Gastroesophageal sphincter (tissue), 4 donors: ENCODE results near the gene ETS1. TPM values are rescaled to one million over a fixed set of nuclear protein-coding genes. Genes with fewer than 3 reads are reported as not detected.

Source experiments
- ATAC-seq: fragments of 150-250 bp; one replicate; pipeline ENCODE4 v1.9.1; 2016; ENCODE audit warnings: mild to moderate bottlenecking, moderate library complexity
- H3K27ac ChIP-seq, 4 donors: fragments of 200-600 bp; sonication (generic) in 3 of 4; 1 replicate in 3 of 4; 2 replicates in 1 of 4; pipeline ENCODE4 v1.5.1; 2016 to 2019
- H3K27me3 ChIP-seq: fragments of 200-600 bp; sonication (generic); one replicate; pipeline ENCODE4 v1.5.1; 2019
- H3K36me3 ChIP-seq, 2 donors: fragments of 200-600 bp; sonication (generic); one replicate each; pipeline ENCODE4 v1.5.1; 2019; ENCODE audit warnings: control low read depth in 1 of 2
- H3K4me1 ChIP-seq, 3 donors: fragments of 200-600 bp; sonication (generic); 1 replicate in 2 of 3; 2 replicates in 1 of 3; pipeline ENCODE4 v1.5.1; 2016 to 2019; ENCODE audit warnings: control low read depth in 2 of 3
- H3K4me3 ChIP-seq, 2 donors: fragments of 200-600 bp; sonication (generic); one replicate each; pipeline ENCODE4 v1.5.1; 2019; ENCODE audit warnings: mild to moderate bottlenecking in 1 of 2, moderate library complexity in 1 of 2
- H3K9me3 ChIP-seq, 3 donors: fragments of 200-600 bp; sonication (generic); one replicate each; pipeline ENCODE4 v1.5.1; 2017 to 2019; ENCODE audit warnings: control low read depth in 2 of 3
- EP300 ChIP-seq: sonication (generic); formaldehyde crosslinking; IDR thresholded peaks from one replicate; pipeline ENCODE4 v1.6.1; 2017; ENCODE audit warnings: antibody characterized with exemption, mild to moderate bottlenecking
- POLR2A ChIP-seq, 2 donors: fragments of 450-650 bp; IDR thresholded peaks; one replicate each; pipeline ENCODE4 v1.6.1; 2017; ENCODE audit warnings: antibody characterized with exemption in 2 of 2, mild to moderate bottlenecking in 2 of 2, moderate library complexity in 1 of 2
- POLR2AphosphoS5 ChIP-seq: sonication (generic); formaldehyde crosslinking; IDR thresholded peaks from one replicate; pipeline ENCODE4 v1.6.1; 2017; ENCODE audit warnings: antibody characterized with exemption
- WGBS, 2 donors: methylation state at CpG; one replicate each; pipeline ENCODE4 v1.1.5; 2018; ENCODE audit warnings: low coverage in 1 of 2; 5-methylcytosine and 5-hydroxymethylcytosine counted together
- total RNA-seq, 4 donors: library from RNA; depleted of rRNA; stranded (reverse); fragments of >200 nt; gene quantifications; one replicate each; pipeline ENCODE4 v1.1.0, GENCODE V29; 2016
- TF ChIP-seq, protein P1 (sequence below), 4 experiments: fragments of 200-600 bp in 2 of 4; fragments of 450-650 bp in 2 of 4; sonication (generic) in 1 of 4; IDR thresholded peaks; one replicate each; pipeline ENCODE4 v1.5.1; 2017 to 2019; ENCODE audit warnings: antibody characterized with exemption in 4 of 4, mild to moderate bottlenecking in 2 of 4, moderate library complexity in 2 of 4

Gene ETS1
- total RNA-seq, 4 donors from 2014 or later, result 32.2 to 65.2 (median 51.0) TPM

DNA sequence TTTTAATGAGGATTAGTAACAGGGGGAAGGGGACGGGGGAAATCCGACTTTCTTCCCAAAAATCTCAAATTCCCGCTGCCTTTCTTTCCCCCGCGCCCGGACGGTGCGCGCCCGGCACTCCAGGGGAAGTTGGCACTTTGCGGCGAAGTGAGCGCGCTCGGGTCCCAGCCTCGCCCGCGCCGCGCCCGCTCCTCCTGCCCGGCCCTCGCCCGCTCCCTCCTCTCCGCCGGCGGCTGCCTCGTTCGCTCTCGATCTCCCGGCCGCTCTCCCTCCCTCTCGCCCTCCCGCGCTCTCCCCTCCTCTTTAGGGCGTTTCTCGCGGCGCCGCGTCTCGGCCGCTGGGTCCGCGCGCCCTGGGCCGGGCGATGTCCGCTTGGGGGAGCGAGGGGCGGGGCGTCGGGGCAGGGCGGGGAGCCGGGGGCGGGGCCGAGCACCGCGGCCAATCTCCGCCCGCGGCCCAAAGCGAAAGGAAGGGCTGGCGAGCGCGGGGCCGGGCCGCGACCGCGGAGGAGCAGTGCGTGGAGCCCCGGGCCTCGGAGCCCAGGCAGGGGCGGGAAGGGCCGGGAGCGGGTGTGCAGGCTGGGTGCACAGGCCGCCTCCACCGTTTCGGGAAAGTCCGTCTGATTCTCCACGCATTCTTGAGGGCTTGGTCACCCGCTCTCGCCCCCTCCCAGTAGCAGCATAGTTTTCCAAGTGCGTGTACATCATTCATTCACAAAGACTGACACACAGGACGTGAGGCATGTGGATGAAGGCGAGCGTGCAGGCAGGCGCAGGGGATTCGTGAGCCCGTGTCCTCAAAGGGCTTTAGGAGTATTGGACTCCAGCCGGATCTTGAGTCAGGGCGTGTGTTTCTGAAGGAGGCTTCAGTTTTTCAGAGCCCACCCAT is 65.1 kb downstream of the ETS1 start:
- 0 to 3% methylated on average over 10 to 16 of the region's 93 CpGs for WGBS, 2 donors
- ATAC-seq, result peak; percentile 96
- Histone ChIP-seq H3K27ac (peak overlapping the region; percentile 79 to 97 (median 95)), H3K9me3 (no peaks in the 10 kb centered on the region), H3K36me3 (no peaks in the 10 kb centered on the region), H3K4me3 (peak overlapping the region; percentile 70 to 76), H3K27me3 (no peaks in the 10 kb centered on the region), H3K4me1 (peaks cover 0 to 75% (median 2%) of the 10 kb centered on the region in 3 donors)
- peak; percentile 98 for TF ChIP-seq POLR2AphosphoS5
- no peak for TF ChIP-seq EP300
- TF ChIP-seq, protein P1, sequence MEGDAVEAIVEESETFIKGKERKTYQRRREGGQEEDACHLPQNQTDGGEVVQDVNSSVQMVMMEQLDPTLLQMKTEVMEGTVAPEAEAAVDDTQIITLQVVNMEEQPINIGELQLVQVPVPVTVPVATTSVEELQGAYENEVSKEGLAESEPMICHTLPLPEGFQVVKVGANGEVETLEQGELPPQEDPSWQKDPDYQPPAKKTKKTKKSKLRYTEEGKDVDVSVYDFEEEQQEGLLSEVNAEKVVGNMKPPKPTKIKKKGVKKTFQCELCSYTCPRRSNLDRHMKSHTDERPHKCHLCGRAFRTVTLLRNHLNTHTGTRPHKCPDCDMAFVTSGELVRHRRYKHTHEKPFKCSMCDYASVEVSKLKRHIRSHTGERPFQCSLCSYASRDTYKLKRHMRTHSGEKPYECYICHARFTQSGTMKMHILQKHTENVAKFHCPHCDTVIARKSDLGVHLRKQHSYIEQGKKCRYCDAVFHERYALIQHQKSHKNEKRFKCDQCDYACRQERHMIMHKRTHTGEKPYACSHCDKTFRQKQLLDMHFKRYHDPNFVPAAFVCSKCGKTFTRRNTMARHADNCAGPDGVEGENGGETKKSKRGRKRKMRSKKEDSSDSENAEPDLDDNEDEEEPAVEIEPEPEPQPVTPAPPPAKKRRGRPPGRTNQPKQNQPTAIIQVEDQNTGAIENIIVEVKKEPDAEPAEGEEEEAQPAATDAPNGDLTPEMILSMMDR (IDR thresholded peaks at IDR 0.05), result peak in 1 of 4 experiments; percentile 27
- peak; percentile 89 to 92 for TF ChIP-seq POLR2A (IDR thresholded peaks at IDR 0.05)

DNA sequence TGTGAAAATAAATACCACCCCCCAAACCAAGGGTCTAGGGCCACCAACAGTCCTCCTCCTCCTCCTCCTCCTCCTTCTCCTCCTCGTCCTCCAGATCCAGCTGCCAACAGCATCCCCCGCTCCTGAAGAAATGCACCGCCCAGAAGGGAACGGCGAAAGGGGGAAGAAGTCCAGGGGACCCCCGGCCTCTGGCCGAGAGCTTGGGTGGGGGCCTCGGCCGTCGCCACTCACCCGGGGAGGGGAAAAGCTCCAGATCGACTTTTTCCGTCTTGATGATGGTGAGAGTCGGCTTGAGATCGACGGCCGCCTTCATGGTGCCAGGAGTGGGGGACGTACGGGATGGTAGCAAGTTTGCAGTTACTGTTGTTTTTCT is 65.7 kb downstream of the ETS1 start:
- peak overlapping the region; percentile 79 to 97 (median 95) for H3K27ac ChIP-seq
- TF ChIP-seq EP300 (no peak), POLR2A (IDR thresholded peaks at IDR 0.05) (no peak), POLR2AphosphoS5 (no peak)
- TF ChIP-seq, protein P1 (IDR thresholded peaks at IDR 0.05), result no peak
- H3K4me1 ChIP-seq, result peaks cover 0 to 81% (median 5%) of the 10 kb centered on the region in 3 donors
- H3K4me3 ChIP-seq, result peak overlapping the region; percentile 70 to 76
- H3K9me3 ChIP-seq, result no peaks in the 10 kb centered on the region
- H3K27me3 ChIP-seq, result no peaks in the 10 kb centered on the region
- 0% methylated on average over 1 to 5 of the region's 19 CpGs for WGBS, 2 donors
- no peaks in the 10 kb centered on the region for H3K36me3 ChIP-seq
- ATAC-seq, result no peak

DNA sequence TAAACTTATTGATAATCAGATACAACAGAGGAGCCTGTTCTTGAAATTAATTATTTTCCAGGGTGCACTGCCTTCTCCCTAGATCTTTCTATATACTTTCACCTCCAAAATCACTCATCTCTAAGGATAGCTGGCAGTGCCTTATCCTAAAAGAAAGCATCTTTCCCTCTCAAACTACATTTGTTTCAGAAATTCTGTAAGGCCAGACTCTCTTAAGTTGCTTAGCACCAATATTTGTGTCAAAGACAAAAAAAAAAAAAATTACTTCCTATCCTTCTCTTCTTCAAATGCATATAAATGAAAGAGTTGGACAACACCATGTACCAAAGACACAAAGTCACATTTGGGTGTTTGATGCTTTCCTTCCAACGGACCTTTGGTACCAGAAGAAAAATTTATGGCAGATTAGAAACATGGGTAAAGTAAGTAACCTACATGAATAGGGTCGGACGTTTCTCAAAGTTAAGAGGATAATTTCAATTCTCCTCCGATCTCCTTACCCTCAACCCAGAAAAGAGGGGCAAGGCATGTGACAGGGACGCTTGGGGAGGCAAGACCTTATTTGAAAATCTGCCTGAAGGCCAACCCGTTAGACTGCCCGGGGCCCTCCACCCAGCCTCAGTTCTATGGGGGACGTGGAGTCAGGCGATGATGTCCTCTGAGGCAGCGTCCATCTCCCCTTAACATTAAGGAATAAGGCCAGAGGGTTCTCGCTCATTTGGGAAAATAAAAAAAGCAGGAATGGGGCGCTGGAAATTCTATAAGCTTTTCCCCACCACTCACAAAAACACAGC is 66.3 kb downstream of the ETS1 start:
- 3 to 7% methylated on average over 9 to 12 of the region's 12 CpGs for WGBS, 2 donors
- no peak for ATAC-seq
- TF ChIP-seq POLR2AphosphoS5 (no peak), EP300 (no peak), POLR2A (IDR thresholded peaks at IDR 0.05) (no peak)
- TF ChIP-seq, protein P1 (IDR thresholded peaks at IDR 0.05), result no peak
- Histone ChIP-seq H3K27me3 (no peaks in the 10 kb centered on the region), H3K36me3 (no peaks in the 10 kb centered on the region), H3K4me3 (peak overlapping the region; percentile 70 to 76), H3K9me3 (no peaks in the 10 kb centered on the region), H3K27ac (peak overlapping the region; percentile 79 to 97 (median 95)), H3K4me1 (peaks cover 0 to 87% (median 5%) of the 10 kb centered on the region in 3 donors)

DNA sequence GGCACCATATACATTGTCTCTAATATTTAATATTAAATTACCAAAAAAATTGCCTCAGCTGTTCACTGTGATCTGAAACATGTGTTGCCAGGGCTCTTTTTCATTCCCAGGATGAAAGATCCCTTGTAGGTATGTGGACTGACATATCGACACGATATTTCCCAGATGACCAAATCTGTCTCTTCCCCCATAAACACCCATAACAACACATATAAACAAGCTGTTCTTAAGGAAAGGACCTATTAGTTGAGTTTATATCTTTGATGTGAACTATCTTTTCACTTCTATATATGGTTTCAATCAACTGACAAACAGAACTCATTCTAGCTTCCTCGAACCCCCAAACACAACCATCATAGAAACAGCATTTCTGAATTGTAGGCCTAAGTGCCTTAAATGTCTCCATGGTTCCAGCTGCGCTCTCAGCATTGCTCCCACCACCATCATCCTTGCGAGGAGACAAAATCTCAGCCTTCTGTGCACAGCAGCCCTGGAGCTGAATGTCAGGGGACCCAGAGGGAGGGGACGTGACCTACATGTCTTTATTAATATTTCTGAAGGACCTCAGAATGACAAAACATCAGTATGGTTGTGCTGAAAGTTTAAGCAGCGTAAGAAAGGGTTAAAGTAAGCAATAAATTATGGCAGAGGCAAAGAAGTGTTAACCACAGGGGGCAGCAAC is 67.0 kb downstream of the ETS1 start:
- TF ChIP-seq POLR2AphosphoS5 (no peak), POLR2A (IDR thresholded peaks at IDR 0.05) (no peak), EP300 (no peak)
- TF ChIP-seq, protein P1 (IDR thresholded peaks at IDR 0.05), result no peak
- Histone ChIP-seq H3K36me3 (no peaks in the 10 kb centered on the region), H3K9me3 (no peaks in the 10 kb centered on the region), H3K4me3 (peak overlapping the region; percentile 70 to 76), H3K27ac (peak overlapping the region; percentile 43 to 97 (median 95)), H3K4me1 (peaks cover 0 to 87% (median 9%) of the 10 kb centered on the region in 3 donors), H3K27me3 (no peaks in the 10 kb centered on the region)
- WGBS, 2 donors, result 45 to 50% methylated on average over 7 of the region's 7 CpGs
- no peak for ATAC-seq
